ENCODE measurements around the gene ETV3L.

Gene ETV3L

DNA sequence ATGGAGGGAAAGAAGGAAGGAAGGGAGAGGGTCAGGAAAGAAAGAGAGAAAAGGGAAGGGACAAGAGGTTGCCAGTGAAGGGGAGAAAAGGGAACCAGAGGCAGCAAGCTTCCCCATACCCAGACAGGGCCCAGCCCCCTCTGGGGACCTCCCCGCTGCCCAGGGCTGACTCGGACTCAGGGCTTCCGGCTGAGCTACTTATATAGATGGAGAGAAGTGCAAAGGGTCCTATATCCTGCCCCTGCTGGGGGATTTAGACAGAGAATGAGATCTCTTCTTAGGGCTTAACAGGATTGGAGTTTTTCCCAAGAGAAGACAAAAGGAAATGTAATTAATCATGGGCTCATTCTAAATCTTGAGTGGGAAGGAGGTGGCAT, at the start of gene ETV3L:
Gene ETV3L (minus strand): TSS at position 176 of the 377 bp plus-strand sequence. CDS start 285 bp downstream, outside the sequence.
- no peak for FAIRE-seq

- no peak for FAIRE-seq
These were observed 48.5 kb upstream of the ETV3L start for GRCh38 chr1:157147906-157148700.

DNA sequence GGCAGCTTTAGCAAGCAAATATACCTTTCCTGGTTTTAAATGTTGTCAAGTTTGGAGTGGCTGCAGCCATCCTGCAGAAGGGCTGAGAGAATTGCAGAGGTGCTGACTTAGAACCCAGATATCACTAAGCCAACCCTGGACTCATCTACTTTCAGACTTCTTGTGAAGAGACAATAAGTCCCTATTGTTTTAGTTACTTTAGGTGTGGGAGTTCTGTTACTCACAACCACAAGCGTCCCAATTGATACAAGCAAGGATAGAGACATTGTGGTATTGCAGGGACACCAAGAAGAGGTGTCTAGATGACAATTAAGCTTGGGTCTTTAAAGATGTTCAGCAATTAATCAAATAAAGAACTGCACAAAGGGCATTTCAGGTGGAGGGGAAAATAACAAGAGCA, 47.4 kb upstream of the ETV3L start:
- FAIRE-seq: no peak

GRCh38 chr1:157146244-157146643, 46.6 kb upstream of the ETV3L start:
- no peak for FAIRE-seq

- FAIRE-seq: no peak
These were observed 45.5 kb upstream of the ETV3L start for GRCh38 chr1:157145076-157145475.

DNA sequence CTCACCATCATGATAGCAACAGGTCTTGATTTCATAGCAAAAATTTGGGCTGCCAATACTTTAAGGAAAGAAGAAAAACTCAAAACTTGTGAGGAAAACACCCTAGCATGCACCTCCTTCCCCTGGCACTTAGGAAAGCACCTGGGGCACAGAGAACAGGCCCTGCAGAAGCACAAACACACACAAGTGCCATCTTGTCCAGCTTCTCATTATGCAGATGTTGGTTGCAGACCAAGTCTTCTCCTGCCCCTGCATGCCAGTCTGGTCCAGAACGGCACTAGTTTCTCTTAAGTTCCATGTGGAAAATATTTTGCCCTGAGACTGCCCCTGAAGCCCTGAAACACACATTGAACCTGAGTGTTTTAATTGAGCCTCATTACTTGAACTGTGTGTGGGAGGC, 44.9 kb upstream of the ETV3L start:
- no peak for FAIRE-seq

DNA sequence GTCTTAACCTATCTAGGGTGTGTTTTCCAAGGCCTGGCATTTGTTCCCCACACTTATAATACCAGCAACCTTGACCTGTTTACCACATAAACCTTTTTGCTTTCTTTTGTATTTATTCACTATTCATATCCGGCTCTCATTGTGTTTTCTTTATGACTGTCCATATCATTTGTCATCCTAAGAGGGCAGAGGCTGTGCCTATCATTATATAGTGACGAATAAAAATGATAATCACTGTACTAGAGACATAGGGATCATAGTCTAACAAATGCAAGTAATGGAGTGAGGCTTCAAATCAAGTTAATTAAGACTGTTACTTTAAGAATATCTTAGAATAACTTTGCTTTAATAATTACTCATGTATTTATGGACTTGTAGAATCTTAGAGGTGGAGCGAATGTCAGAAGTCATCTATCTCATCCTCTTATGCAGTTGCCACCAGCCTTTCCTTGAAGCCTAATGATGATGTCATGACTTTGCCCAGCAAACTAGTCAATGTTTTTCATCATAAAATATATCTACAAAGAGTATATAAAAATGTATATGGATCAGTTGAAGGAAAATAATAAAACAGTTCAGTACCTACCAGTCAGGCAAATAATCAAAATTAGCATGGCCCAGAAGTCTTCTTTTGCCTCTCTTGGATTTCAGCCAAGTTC, 43.3 kb upstream of the ETV3L start:
- FAIRE-seq: no peak

DNA sequence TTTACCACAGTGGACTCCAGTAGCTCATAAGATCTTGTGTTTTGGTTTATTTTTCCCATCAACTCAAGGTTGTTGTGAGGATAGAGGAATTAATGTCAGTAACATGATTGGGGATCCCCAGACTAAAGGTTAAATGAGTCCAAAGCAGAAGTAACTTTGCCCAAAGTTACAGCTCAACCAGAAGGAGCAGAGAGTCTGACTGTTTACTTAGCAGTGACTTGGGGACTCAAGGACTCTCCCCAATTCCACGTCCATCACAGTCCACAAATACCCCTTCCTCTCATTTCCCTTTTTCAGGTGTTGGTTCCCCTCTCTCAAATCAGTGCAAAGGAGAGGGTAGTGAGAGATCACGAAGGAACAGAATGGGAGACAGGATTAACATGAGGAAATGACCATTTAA, 42.6 kb upstream of the ETV3L start:
- FAIRE-seq: no peak

- no peak for FAIRE-seq
These were observed 41.7 kb upstream of the ETV3L start for GRCh38 chr1:157141212-157141855.

- no peak for FAIRE-seq
These were observed 40.5 kb upstream of the ETV3L start for GRCh38 chr1:157140063-157140588.

DNA sequence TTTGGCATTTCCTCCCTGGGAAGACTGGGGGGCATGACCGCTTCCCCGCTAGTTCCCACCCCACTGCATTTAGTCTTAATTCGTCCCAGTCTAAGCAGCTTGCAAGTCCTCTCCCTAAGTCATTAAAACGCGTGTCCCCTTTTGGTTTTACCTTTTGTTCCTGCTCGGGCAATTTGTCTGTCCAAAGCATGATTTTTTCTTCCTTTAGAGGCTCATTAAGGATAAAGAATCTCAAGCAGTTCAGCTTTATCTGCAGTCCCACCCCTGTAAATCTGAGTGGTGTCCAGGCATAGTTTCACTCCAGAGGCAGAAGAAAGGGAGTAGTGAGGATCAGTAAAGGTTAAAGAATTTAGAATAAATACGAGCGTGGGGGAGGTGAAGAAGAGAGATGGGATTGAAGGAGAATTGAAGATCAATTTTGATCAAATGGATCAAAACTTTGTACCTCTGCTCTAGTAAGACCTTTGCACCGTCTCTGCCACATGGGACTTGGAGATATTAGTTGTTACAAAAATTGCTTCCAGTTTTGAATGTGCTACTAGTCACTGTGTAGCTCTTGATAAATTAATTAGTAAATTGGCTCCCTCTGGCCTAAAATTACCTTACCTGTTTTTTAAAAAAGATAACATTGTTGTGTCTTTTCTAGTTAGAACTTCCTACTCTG, 39.6 kb upstream of the ETV3L start:
- FAIRE-seq: no peak

GRCh38 chr1:157138220-157139051, 38.8 kb upstream of the ETV3L start, which contains the start of gene ETV3:
ETV3 (minus strand) TSS chr1:157138395; CDS start chr1:157136352, 2,043 bp downstream.
- no peak for FAIRE-seq

GRCh38 chr1:157137408-157138219, 38.0 kb upstream of the ETV3L start:
- no peak for FAIRE-seq

- FAIRE-seq: no peak
These were observed 37.4 kb upstream of the ETV3L start for GRCh38 chr1:157137046-157137407.

- no peak for FAIRE-seq
These were observed 36.5 kb upstream of the ETV3L start for GRCh38 chr1:157136133-157136532.

GRCh38 chr1:157135646-157136045, 36.0 kb upstream of the ETV3L start:
- FAIRE-seq: no peak

GRCh38 chr1:157135070-157135469, 35.5 kb upstream of the ETV3L start:
- FAIRE-seq: no peak

GRCh38 chr1:157134442-157134841, 34.8 kb upstream of the ETV3L start:
- no peak for FAIRE-seq

DNA sequence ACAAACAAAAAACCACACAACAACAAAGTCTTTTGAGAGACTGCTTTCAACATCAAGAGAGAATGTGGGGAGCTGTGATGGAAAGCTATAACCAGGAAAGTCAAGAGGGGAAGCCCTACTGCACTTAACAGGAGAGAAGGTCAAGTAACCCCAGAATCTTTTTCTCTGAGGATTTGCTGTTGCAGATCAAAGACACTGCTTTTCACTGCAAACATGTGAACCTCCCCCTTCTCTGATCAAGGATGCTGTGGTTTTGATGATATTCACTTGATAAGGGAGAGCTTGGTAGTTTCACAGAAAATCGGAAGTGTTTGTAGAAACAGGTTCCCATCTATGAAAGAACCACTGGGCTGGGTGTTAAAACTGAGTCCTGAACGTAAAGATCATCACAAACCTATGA, 33.8 kb upstream of the ETV3L start:
- no peak for FAIRE-seq

DNA sequence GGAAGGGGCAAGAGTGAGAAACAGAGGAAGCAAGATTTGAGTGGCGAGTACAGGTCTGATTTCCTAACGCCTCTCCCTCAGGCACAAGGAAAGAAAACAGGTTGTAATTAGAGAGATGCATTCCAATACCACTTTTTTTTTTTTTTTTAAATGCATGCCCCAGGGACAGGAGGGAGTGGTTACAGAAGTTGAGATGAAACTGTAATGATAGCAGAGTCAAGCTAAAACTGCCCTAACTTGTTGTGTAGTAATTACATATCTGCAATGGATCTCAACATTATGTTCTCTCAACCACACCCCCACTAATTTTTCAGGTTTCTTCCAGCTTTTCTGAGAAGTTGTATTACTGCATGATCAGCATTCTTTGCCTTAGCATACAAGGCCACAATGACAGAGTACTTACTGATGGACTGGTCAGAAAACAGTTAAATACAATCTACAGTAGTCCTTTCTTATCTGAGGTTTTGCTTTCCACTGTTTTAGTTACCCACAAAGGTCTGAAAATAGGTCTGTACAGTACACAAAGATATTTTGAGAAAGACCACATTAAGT, 33.1 kb upstream of the ETV3L start:
- FAIRE-seq: no peak

- no peak for FAIRE-seq
These were observed 32.5 kb upstream of the ETV3L start for GRCh38 chr1:157132111-157132510.

Data from colon (tissue), 2 donors.